ENCODE measurements around the gene PITPNM3.

DNA sequence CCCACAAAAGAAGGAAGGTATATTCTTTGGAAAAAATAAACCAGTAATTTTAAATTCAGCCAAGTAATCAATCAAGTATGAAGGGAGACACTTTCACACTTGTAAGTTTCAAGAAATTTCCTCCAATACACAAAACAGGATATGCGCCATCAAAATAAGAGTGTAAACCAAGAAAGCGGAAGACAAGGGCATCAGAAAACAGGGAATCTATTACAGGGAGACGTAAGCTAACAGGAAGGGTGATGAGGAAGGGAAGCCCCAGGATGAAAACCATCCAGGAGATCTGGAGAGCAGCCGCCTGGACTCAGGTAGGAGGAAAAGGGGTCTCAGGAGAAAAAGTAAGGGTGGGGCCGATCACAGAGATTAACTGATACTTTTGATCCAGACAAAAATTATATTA lies 31.8 kb upstream of the PITPNM3 start:
- TF ChIP-seq POLR2A (IDR thresholded peaks at IDR 0.05; ENCODE audit: low read depth, low read length) (no peak), POLR2AphosphoS5 (IDR thresholded peaks at IDR 0.05; ENCODE audit: low read depth, low read length) (no peak), TAF1 (IDR thresholded peaks at IDR 0.05; ENCODE audit: borderline replicate concordance, low read depth, low read length) (no peak)

Data from GM12892 (cell line).